GM12875 (cell line): ENCODE data around the gene SEMA4D.
"Not testable (repeated sequence)": the region's sequence is repeated elsewhere in the genome, so short reads cannot be mapped to it uniquely, and the experiment has no call there.

ENCODE experiments used
- H3K4me3 ChIP-seq: one replicate; pipeline ENCODE4 v1.5.1; 2011; ENCODE audit warnings: low read depth, low read length, control low read depth
- TF ChIP-seq, protein P1 (sequence below): IDR thresholded peaks from 2 replicates; pipeline ENCODE4 v1.5.1; 2011; ENCODE audit warnings: low read depth, mild to moderate bottlenecking, control low read depth, inconsistent platforms, low read length, moderate library complexity, borderline replicate concordance; ENCODE audit not compliant: insufficient read depth

The SEMA4D gene

DNA sequence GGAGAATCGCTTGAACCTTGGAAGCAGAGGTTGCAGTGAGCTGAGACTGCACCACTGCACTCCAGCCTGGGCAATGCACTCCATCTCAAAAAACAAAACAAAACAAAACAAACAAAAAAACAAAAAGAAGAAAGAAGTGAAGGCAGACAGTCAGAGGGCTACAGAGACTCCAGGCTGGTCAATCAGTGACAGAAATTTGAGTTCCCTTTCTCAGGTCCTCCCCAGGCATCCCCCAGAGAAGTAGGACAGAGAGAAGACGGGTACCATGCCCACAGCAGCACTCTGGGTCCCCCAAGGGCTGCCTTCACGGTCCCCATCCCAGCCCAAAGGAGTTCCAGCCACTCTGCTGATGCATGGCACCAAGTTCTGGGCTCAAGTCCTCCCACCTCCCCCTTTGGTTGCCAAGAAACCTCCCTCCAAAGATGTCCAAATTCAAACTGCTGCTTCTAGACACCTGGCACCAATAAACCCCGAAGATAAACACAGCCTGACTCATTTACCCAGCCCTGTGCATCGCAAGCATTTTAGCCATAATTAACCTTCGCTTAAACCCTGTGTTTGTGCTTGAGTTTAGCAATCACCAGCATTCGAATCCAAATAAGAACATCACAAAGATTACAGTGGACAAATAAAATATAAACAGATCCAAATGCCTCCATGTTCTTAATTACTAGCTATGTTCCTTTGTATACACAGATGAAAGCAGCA lies 24.0 kb downstream of the SEMA4D start:
- TF ChIP-seq, protein P1, sequence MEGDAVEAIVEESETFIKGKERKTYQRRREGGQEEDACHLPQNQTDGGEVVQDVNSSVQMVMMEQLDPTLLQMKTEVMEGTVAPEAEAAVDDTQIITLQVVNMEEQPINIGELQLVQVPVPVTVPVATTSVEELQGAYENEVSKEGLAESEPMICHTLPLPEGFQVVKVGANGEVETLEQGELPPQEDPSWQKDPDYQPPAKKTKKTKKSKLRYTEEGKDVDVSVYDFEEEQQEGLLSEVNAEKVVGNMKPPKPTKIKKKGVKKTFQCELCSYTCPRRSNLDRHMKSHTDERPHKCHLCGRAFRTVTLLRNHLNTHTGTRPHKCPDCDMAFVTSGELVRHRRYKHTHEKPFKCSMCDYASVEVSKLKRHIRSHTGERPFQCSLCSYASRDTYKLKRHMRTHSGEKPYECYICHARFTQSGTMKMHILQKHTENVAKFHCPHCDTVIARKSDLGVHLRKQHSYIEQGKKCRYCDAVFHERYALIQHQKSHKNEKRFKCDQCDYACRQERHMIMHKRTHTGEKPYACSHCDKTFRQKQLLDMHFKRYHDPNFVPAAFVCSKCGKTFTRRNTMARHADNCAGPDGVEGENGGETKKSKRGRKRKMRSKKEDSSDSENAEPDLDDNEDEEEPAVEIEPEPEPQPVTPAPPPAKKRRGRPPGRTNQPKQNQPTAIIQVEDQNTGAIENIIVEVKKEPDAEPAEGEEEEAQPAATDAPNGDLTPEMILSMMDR = no peak
- no peak overlapping the region for H3K4me3 ChIP-seq

DNA sequence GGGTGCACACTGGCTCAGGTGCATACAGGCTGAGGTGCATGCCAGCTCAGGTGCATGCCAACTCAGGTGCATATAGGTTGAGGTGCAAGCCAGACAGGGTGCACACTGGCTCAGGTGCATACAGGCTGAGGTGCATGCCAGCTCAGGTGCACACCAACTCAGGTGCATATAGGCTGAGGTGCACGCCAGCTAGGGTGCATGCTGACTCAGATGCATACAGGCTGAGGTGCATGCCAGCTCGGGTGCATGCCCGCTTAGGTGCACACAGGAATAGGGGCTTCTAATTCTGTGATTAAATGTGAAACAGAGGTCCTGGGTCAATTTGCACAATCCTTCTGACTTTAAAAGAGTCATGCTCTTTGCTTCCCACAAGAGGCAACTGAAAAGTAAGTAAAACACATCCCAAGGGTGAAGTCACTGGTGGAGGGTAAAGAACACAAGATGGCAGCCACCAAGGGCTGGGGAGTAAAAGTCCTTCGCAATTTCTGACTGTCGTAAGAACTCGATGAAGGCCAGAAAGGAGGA lies 26.1 kb downstream of the SEMA4D start:
- not testable (repeated sequence) for H3K4me3 ChIP-seq

DNA sequence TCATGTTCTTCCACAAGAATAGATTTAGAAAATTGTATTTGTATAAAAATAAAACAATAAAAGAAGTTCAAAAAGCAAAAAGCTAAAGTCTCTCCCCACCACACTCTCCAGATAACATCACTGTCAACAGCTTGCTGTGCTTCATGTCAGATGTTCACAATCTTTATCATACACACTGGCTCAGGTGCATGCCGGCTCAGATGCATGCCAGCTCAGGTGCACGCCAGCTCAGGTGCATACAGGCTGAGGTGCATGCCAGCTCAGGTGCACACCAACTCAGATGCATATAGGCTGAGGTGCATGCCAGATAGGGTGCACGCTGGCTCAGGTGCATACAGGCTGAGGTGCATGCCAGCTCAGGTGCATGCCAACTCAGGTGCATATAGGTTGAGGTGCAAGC lies 26.5 kb downstream of the SEMA4D start:
- H3K4me3 ChIP-seq = no peak overlapping the region
- TF ChIP-seq, protein P1 = no peak

DNA sequence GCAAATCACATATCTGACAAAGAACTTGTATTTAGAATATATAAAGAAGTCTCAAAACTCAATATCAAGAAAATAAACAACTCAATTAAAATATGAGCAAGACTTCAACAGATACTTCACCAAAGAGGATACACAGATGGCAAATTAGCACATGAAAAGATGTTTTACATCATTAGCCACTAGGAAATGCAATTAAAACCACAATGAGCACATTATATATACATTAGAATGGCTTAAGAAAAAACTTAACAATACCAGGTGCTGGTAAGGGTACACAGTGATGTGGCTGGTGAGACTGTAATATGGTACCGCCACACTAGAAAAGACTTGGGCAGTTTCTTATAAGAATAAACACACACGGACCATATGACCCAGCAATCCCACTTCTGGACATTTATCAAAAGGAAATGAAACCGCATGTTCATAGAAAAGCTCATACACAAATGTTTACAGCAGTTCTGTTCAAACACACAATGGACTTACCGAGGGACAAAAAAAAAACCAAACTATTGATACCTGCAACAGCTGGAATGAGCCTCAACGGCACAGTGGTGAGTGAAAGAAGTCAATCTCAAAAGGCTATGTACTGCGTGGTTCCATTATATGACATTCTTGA lies 27.6 kb downstream of the SEMA4D start:
- no peak overlapping the region for H3K4me3 ChIP-seq
- TF ChIP-seq, protein P1 = no peak

DNA sequence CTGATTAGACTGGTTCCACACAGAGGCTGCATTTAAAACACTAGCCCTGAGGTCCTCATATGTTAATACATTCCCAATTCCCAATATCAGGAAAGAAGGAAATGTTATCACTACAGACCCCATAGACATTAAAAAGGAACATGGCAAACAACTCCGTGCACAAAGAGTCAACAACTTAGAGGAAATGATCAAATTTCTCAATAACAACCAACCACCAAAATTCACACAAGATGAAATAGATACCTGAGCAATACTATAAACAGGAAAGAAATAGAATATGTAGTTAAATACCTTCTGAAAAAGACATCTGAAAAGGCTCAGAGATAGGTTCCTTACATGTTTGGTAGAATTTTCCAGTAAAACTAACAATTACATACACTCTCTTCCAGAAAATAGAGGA lies 28.9 kb downstream of the SEMA4D start:
- no peak overlapping the region for H3K4me3 ChIP-seq
- TF ChIP-seq, protein P1 = no peak

DNA sequence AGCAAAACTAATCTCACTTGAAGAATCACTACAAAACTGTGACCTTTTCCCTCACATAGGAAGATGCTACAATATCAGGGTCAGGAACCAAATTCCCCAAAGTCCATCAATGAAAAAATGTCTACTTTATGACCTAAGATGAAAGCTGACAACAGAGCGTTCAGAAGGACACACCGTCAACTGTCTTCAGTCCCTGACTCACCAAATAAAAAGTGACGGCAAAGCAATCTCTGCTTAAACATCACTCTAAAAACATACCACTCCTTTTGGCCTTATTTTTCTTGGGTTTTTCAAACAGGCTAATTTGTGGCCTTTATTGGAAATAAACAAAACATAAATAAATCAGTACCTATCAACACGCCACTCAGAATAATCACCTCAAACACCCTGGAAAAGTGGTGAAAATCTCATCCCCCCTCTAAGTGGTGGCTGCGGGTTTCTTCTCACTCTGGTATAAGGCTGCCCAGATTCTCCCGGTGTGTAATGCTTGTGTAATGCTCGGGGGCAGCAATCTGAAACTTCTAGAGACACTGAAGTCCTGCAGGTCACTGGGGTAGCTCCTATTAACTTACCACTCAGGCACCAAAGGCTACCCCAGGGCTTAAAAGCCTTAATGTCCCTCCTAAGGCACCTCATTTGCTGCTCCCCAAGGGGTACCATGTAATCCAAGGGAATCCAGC lies 29.5 kb downstream of the SEMA4D start:
- H3K4me3 ChIP-seq = no peak overlapping the region
- TF ChIP-seq, protein P1 = no peak

DNA sequence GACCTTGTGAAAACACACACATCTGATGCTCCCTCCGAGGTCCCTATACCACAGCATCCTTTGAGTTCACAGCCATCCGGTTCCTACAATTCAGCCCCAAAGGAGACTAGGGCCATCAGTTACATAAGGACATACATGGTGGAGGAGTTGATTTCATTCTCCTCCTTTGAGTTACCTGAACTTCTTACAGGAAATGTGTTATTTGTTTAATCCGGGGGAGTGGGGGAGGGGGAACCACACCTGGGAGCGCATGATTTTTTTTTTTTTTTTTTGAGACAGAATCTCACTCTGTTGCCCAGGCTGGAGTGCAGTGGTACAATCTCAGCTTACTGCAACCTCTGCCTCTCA lies 30.7 kb downstream of the SEMA4D start:
- H3K4me3 ChIP-seq = no peak overlapping the region
- TF ChIP-seq, protein P1 = no peak
